ENCODE results near the gene IL1RL1. TPM values are rescaled to one million over a fixed set of nuclear protein-coding genes. Genes with fewer than 3 reads are reported as not detected.

The IL1RL1 gene
- total RNA-seq, 2 donors from 2014 or later = 4.8 to 65.3 TPM

DNA sequence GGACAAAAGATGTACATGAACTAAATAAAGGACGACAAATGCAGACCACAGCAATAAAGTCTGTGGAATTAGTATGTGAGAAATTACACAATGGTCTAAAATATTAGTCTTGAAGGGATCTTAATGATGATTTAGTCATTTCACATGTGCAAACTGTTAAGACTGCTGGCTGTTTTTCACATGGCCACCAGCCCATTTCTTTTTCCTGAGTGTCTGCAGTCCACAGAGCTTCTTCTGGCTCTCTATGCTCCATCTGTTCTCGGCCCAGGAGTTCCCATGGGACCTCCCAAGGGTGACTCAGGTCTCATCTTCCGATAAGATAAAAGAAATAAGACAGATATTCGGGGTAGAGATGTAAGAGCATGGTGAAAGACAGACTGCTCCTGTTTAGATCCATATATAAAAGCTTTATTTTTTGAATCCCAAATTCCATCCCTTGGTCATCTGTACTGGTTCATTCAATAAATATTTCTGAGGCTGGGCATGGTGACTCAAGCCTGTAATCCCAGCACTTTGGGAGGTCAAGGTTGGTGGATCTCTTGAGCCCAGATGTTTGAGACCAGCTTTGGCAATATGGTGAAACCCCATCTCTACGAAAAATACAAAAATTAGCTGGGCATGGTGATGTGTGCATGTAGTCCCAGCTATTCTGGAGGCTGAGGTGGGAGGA lies 20.1 kb downstream of the IL1RL1 start:
- Histone ChIP-seq H3K36me3 (no peaks in the 10 kb centered on the region), H3K4me3 (no peak overlapping the region), H3K27ac (no peak overlapping the region), H3K27me3 (no peaks in the 10 kb centered on the region), H3K4me1 (peaks cover 0 to 7% of the 10 kb centered on the region in 2 donors), H3K9me3 (no peaks in the 10 kb centered on the region)
- DNase-seq (ENCODE audit: low spot score) = no peak
- TF ChIP-seq, protein P1, sequence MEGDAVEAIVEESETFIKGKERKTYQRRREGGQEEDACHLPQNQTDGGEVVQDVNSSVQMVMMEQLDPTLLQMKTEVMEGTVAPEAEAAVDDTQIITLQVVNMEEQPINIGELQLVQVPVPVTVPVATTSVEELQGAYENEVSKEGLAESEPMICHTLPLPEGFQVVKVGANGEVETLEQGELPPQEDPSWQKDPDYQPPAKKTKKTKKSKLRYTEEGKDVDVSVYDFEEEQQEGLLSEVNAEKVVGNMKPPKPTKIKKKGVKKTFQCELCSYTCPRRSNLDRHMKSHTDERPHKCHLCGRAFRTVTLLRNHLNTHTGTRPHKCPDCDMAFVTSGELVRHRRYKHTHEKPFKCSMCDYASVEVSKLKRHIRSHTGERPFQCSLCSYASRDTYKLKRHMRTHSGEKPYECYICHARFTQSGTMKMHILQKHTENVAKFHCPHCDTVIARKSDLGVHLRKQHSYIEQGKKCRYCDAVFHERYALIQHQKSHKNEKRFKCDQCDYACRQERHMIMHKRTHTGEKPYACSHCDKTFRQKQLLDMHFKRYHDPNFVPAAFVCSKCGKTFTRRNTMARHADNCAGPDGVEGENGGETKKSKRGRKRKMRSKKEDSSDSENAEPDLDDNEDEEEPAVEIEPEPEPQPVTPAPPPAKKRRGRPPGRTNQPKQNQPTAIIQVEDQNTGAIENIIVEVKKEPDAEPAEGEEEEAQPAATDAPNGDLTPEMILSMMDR (IDR thresholded peaks at IDR 0.05) = no peak

- H3K27ac ChIP-seq = no peak overlapping the region
- TF ChIP-seq, protein P1 (IDR thresholded peaks at IDR 0.05) = no peak
These were observed 23.1 kb downstream of the IL1RL1 start for GRCh38 chr2:102334486-102334885.

DNA sequence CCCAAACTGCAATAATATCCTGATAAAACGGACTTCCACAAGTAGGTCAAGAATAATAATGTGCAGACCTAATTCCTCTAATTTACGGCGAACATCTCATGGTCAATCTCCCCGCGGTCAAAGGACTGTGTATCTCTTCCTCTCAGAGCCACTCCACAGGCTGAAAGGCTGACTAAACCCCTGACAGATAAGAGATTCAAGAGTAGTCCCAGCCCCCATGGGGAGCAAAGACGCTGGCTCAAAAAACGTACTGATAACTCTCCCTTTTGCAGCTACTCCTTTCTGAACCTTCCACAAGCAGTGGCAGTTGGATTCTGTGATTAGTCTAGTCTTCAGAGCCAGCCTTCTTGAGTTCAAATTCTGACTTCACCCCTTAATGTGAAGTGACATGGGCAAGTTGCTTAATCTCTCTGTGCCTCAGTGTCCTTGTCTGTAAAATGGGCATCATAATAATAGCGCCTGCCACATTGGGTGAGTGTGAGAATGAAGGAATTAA lies 24.6 kb downstream of the IL1RL1 start:
- Histone ChIP-seq H3K27me3 (no peaks in the 10 kb centered on the region), H3K9me3 (no peaks in the 10 kb centered on the region), H3K27ac (peak overlapping the region; percentile 54 to 55), H3K36me3 (no peaks in the 10 kb centered on the region), H3K4me3 (no peak overlapping the region), H3K4me1 (peaks cover 0 to 7% of the 10 kb centered on the region in 2 donors)
- DNase-seq (ENCODE audit: low spot score) = no peak
- TF ChIP-seq, protein P1 (IDR thresholded peaks at IDR 0.05) = no peak

More at GRCh38 chr2:102334486-102334885, 23.1 kb downstream of the IL1RL1 start:
- peaks cover 0 to 7% of the 10 kb centered on the region in 2 donors for H3K4me1 ChIP-seq
- H3K27me3 ChIP-seq = no peaks in the 10 kb centered on the region
- H3K4me3 ChIP-seq = no peak overlapping the region
- DNase-seq (ENCODE audit: low spot score) = no peak
- H3K36me3 ChIP-seq = no peaks in the 10 kb centered on the region
- H3K9me3 ChIP-seq = no peaks in the 10 kb centered on the region

DNA sequence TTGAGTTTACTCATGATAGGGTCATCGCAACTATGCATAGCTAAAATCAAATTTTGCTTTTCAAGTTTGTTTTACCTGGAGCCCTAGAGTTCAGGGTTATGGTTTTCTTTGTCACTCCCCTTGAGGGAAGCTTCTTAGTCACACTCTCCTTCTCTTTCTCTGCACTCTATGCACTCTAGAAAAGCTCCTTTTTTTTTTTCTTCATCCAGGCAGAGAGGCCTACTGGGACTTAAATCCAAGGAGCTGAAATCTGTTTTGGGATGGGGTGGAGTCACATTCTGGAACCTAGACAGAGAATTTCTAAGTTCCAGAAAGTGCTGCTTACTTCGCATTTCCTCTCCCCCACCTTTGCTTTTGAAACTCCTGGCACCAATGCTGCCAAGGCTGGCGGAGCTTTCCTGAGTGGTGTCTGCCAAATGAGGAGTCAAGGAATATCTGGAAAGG lies 25.2 kb downstream of the IL1RL1 start:
- TF ChIP-seq, protein P1 (IDR thresholded peaks at IDR 0.05) = no peak
- no peaks in the 10 kb centered on the region for H3K9me3 ChIP-seq
- peaks cover 0 to 7% of the 10 kb centered on the region in 2 donors for H3K4me1 ChIP-seq
- H3K36me3 ChIP-seq = no peaks in the 10 kb centered on the region
- peak overlapping the region; percentile 54 to 55 for H3K27ac ChIP-seq
- DNase-seq (ENCODE audit: low spot score) = no peak
- H3K4me3 ChIP-seq = peak overlapping the region in 1 of 2 donors; percentile 10
- H3K27me3 ChIP-seq = no peaks in the 10 kb centered on the region

GRCh38 chr2:102337012-102337411 lies 25.6 kb downstream of the IL1RL1 start:
- H3K27ac ChIP-seq = peak overlapping the region; percentile 54 to 55
- peak overlapping the region in 1 of 2 donors; percentile 10 for H3K4me3 ChIP-seq
- H3K27me3 ChIP-seq = no peaks in the 10 kb centered on the region
- H3K9me3 ChIP-seq = no peaks in the 10 kb centered on the region
- peaks cover 0 to 7% of the 10 kb centered on the region in 2 donors for H3K4me1 ChIP-seq
- TF ChIP-seq, protein P1 (IDR thresholded peaks at IDR 0.05) = no peak
- DNase-seq (ENCODE audit: low spot score) = no peak
- no peaks in the 10 kb centered on the region for H3K36me3 ChIP-seq
